Endothelial cell of hepatic sinusoid (primary cell): ENCODE data around the gene ZNF774.
"Not testable (repeated sequence)": the region's sequence is repeated elsewhere in the genome, so short reads cannot be mapped to it uniquely, and the experiment has no call there.

Source experiments
- in situ Hi-C: cut with HindIII; loops from 2 replicates; pipeline ENCODE4 v1.10.0; 2017; ENCODE audit warnings: low sequenced_read_pairs

Gene ZNF774

GRCh38 chr15:90387534-90388461, 35.7 kb downstream of the ZNF774 start, which contains the start of gene IQGAP1:
IQGAP1 (plus strand) TSS chr15:90388242; CDS start chr15:90388342, 100 bp downstream.
- in situ Hi-C loops, result no loop called here

DNA sequence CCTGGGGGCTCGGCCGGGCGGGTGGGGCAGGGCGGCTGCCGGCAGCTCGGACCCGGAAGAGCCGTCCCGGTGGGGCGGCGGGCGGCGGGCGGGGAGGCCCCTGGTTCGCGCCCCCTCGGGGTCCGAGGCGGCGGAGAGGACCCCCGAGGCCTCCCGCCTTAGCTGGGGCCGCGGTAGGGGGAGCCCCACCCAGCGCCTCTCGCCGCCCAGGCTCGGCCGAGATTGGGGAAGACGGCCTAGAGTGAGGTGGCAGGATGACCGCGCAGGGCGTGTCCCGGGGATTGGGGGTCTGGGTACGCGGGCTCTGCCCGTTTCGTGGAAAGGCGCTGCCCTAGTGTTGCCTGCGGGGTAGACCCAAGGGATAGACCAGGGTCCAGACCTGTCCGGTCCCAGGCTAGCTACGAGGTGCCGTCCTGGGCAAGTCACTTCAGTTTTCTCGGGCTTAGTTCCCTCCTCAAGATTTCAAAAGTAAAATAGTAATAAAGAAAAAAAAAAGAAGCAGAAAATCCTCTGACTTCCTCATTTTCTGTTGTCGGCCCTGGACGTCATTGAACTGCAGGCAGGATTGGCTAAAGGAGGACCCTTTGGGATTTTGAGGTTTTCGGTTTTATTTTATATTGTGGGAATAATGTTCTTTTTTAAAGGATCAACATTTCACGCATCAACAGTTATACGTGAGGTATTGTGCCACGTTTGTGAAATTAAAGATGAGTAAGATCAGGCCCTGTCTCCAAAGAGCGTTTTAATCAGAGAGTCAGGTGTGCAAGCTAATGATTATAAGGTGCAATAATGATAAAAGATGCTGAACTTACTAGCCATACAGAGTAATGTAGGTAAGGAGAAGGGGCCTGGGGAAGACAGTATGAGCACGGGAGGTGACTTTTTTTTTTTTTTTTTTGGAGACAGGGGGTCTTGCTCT, 36.6 kb downstream of the ZNF774 start:
- in situ Hi-C loops, result no loop called here

DNA sequence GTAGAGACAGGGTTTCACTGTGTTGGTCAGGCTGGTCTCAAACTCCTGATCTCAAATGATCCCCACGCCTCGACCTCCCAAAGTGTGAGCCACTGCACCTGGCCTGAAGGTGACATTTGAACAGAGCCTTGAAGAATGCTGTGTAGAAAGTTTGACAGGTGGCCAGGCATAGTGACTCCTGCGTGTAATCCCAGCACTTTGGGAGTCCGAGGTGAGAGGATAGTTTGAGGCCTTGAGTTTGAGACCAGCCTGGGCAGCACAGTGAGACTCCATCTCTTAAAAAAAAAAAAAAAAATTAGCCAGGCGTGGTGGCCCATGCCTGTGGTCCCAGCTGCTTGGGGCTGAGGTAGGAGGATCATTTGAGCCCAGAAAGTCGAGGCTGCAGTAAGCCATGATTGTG, 37.4 kb downstream of the ZNF774 start:
- in situ Hi-C loops, result no loop called here

- in situ Hi-C loops, result no loop called here
These were observed 41.0 kb downstream of the ZNF774 start for GRCh38 chr15:90393040-90393439.

GRCh38 chr15:90394074-90394473, 42.0 kb downstream of the ZNF774 start:
- in situ Hi-C loops, result no loop called here

GRCh38 chr15:90394748-90395442, 42.8 kb downstream of the ZNF774 start:
- in situ Hi-C loops, result no loop called here

DNA sequence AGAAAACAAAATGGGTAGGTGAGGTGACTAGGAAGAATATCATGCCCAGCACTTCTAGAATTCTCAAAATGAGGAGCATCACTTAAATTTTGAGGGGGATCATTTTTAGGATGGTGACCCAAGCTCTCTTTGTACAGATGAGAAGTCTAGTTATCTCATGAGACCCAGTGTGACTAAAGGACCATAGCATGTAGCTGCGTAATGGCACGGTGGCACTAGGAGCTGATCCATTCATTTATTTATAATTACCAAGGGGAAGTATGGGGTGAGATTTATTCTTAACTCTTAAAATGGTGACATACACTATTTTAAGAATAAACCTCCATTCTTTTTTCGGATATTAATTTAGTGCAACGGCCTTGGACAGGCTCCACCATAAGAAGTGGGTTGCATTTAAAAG, 44.2 kb downstream of the ZNF774 start:
- in situ Hi-C loops, result no loop called here

- in situ Hi-C loops, result no loop called here
These were observed 48.1 kb downstream of the ZNF774 start for GRCh38 chr15:90400005-90400758.

GRCh38 chr15:90400759-90401314, 48.8 kb downstream of the ZNF774 start:
- in situ Hi-C loops, result no loop called here

GRCh38 chr15:90401495-90401894, 49.4 kb downstream of the ZNF774 start:
- in situ Hi-C loops, result no loop called here

DNA sequence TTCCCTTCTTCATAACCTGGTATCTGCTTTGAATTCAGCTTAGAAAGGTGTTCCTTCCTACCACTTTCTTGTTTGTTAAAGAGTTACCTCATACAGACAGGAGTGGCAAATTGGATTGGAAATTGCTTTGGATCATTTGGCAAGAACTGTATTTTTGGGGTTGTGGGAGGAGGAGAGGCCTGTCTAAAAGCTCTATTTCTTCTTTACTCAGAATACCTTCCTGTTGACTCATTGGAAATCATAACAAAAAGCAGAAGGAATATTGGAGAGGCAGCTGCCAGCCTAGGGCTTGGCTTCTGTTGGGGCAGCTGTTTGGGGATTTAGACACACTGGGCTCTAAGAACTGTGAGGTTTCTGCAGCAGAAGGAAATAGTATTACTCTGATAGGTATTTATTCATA, 50.1 kb downstream of the ZNF774 start:
- in situ Hi-C loops, result no loop called here

DNA sequence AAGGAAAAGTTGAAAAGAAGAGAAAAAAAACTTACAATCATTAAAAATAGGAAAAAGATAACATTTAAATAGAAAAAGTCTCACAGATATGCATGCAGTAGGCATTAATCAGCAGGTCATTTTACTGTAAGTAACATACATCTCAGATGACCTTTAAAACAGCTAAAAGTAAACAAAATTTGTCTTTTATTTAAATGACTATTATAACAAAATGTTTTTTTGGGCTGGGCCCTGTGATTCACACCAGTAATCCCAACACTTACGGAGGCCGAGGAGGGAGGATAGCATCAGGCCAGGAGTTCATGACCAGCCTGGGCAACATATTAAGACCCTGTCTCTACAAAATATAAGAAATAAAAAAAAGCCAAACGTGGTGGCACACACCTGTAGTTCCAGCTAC, 50.7 kb downstream of the ZNF774 start:
- in situ Hi-C loops, result no loop called here

DNA sequence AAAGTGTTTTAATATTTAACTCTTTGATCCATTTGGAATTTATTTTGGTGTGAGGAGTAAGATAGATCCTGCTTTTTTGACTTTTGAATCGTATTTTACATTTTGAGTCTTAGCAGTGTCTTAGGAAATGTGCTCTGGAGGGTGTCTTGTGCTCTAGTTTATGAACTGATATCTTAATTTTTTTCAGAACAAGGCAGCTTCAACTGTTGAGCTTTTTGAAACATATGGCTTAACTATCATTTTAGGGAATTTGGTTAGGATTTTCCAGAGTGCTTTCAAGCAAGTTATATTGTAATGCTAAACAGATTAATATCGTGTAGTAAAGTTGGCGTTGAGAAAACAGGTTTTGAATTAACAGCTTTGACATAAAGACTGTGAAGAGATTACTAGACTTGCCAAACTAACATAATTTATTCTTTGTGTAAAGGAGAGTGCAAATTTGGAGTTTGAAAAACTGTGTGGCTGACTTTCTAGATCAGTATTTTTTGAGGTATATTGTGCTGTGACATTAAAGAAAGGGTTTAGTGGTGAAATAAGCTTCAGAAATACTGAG, 53.0 kb downstream of the ZNF774 start:
- in situ Hi-C loops, result loop anchor here (5.0 kb wide), 1 partner anchor 52 kb away; no protein-coding TSS in a partner anchor

GRCh38 chr15:90407336-90407735, 55.3 kb downstream of the ZNF774 start:
- in situ Hi-C loops, result loop anchor here (5.0 kb wide), 1 partner anchor 50 kb away; no protein-coding TSS in a partner anchor

DNA sequence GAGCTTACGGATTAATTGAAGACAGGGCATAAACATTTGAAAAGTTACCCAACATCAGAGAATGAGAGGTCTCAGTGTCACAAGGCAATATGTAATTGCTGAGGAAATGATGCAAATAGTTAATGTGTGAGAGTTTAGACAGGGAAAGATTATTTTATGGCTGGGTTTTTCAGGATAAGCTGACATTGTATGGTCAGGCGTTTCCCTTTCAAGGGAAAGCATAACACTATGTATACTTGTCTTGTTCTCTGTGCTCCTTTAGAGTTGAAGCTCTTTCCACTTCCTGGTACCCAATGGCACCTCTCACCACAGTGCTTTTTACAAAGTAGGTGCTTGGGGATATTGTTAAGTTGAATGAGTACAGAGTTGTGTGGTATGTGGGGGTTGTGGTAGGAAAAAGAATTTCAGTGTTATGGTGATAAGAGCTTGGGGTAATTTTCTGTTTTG, 55.8 kb downstream of the ZNF774 start:
- in situ Hi-C loops, result loop anchor here (5.0 kb wide), 1 partner anchor 49 kb away; no protein-coding TSS in a partner anchor

DNA sequence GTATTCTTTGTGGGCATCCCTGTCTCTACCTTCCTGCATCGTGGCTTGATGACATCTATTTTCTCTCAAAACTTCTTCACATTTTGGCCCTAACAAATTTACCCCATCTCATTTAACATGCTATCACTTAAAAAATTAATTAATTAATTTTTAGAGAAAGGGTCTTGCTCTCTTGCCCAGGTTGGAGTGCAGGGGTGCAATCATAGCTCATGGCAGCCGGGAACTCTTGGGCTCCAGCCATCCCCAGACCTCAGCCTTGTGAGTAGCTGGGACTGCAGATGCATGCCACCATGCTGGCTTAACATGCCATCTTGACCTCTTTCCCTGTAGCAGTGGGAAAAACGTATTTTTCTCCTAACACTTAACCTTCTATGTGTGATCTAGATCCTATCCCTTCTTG, 56.6 kb downstream of the ZNF774 start:
- in situ Hi-C loops, result loop anchor here (5.0 kb wide), 1 partner anchor 49 kb away; no protein-coding TSS in a partner anchor

- in situ Hi-C loops, result loop anchor here (5.0 kb wide), 1 partner anchor 48 kb away; no protein-coding TSS in a partner anchor
These were observed 57.5 kb downstream of the ZNF774 start for GRCh38 chr15:90409587-90409986.

DNA sequence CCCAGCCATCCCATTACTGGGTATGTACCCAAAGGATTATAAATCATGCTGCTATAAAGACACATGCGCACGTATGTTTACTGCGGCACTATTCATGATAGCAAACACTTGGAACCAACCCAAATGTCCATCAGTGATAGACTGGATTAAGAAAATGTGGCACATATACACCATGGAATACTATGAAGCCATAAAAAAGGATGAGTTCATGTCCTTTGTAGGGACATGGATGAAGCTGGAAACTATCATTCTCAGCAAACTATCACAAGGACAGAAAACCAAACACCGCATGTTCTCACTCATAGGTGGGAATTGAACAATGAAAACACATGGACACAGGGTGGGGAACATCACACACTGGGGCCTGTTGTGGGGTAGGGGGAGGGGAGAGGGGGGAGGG, 58.2 kb downstream of the ZNF774 start:
- in situ Hi-C loops, result not testable (repeated sequence)

DNA sequence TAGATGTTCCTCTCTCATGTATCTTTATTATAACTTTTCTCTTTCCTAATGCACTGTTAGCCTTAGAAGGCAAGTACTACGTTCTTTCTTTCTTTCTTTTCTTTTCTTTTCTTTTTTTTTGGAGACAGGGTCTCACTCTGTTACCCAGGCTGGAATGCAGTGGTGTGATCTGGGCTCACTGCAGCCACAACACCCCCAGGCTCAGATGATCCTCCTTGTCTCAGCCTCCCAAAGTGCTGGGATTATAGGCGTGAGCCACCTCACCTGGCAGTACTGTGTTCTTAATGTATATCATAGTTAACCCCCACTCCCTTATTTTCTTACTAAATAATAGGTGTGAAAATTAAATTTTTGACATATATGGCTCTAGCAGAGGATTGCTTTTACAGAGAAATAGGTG, 59.1 kb downstream of the ZNF774 start:
- in situ Hi-C loops, result no loop called here
